SK-N-SH (cell line): ENCODE measurements around the gene CACNA1A. TPM values are rescaled to one million over a fixed set of nuclear protein-coding genes. Genes with fewer than 3 reads are reported as not detected.

Experiments
- CTCF ChIA-PET: fragments of 300-600, 350-600 bp; formaldehyde crosslinking; extraction: SDS; loops from one replicate; lab custom pipeline; 2021; lab: Yijun Ruan, JAX
- POLR2A ChIA-PET: fragments of 350-600 bp; sonication (Branson Sonifier 250); formaldehyde crosslinking; extraction: SDS; loops from one replicate; lab custom pipeline; 2020; ENCODE audit warnings: antibody characterized with exemption, inconsistent platforms; lab: Yijun Ruan, JAX
- DNase-seq: peaks from one replicate; pipeline ENCODE4 v3.0.0; 2012
- H2AFZ ChIP-seq: fragments of 200-600 bp; sonication (generic); 2 replicates; pipeline ENCODE4 v1.8.1; 2016; ENCODE audit warnings: antibody characterized with exemption, mild to moderate bottlenecking, low read depth
- H3F3A ChIP-seq: fragments of 200-600 bp; sonication (generic); replicated peaks from 2 replicates; pipeline ENCODE3; 2016; ENCODE audit warnings: antibody characterized with exemption, mild to moderate bottlenecking; ENCODE audit not compliant: insufficient read depth
- H3K27ac ChIP-seq, 2 experiments: fragments of 200-500 bp in 1 of 2; fragments of 200-600 bp in 1 of 2; sonication (Bioruptor generic) in 1 of 2; sonication (generic), shearing (Covaris generic) in 1 of 2; 2 replicates each; pipeline versions ENCODE4 v1.5.1 to v1.6.1; 2014 to 2016; ENCODE audit warnings: low read depth in 2 of 2, inconsistent platforms in 1 of 2, low read length in 1 of 2, mild to moderate bottlenecking in 1 of 2, mixed read lengths in 1 of 2
- H3K27me3 ChIP-seq: fragments of 200-600 bp; sonication (generic), shearing (Covaris generic); 2 replicates; pipeline ENCODE4 v1.6.1; 2016; ENCODE audit warnings: mixed run types; ENCODE audit not compliant: insufficient read depth
- H3K36me3 ChIP-seq, 2 experiments: fragments of 200-500 bp in 1 of 2; fragments of 200-600 bp in 1 of 2; sonication (Bioruptor generic) in 1 of 2; sonication (generic) in 1 of 2; replicated peaks in 1 of 2; 2 replicates each; pipeline versions ENCODE3 to v1.5.1; 2014 to 2016; ENCODE audit warnings: low read length in 1 of 2, mild to moderate bottlenecking in 1 of 2; ENCODE audit not compliant: insufficient read depth in 2 of 2, control insufficient read depth in 1 of 2
- H3K4me1 ChIP-seq, 2 experiments: fragments of 200-500 bp in 1 of 2; fragments of 200-600 bp in 1 of 2; sonication (Bioruptor generic) in 1 of 2; sonication (generic), shearing (Covaris generic) in 1 of 2; 2 replicates each; pipeline versions ENCODE4 v1.5.1 to v1.6.1; 2014 to 2016; ENCODE audit warnings: low read depth in 1 of 2, low read length in 1 of 2, mixed run types in 1 of 2; ENCODE audit not compliant: insufficient read depth in 2 of 2, control insufficient read depth in 1 of 2
- H3K4me2 ChIP-seq: fragments of 200-600 bp; sonication (generic), shearing (Covaris generic); 2 replicates; pipeline ENCODE4 v1.6.1; 2017; ENCODE audit warnings: mixed run types
- H3K4me3 ChIP-seq, 2 experiments: fragments of 200-500 bp in 1 of 2; fragments of 200-600 bp in 1 of 2; sonication (Bioruptor generic) in 1 of 2; sonication (generic), shearing (Covaris generic) in 1 of 2; 2 replicates each; pipeline versions ENCODE4 v1.5.1 to v1.8.1; 2014 to 2016; ENCODE audit warnings: low read depth in 2 of 2, inconsistent platforms in 1 of 2, low read length in 1 of 2, mild to moderate bottlenecking in 1 of 2, mixed read lengths in 1 of 2, moderate library complexity in 1 of 2
- H3K79me2 ChIP-seq: fragments of 200-600 bp; sonication (generic); 2 replicates; pipeline ENCODE4 v1.8.1; 2017; ENCODE audit warnings: mild to moderate bottlenecking; ENCODE audit not compliant: insufficient read depth
- H3K9ac ChIP-seq: fragments of 200-600 bp; sonication (generic); 2 replicates; pipeline ENCODE4 v1.6.1; 2017; ENCODE audit warnings: mixed run types
- H3K9me2 ChIP-seq: fragments of 200-600 bp; sonication (generic); 2 replicates; pipeline ENCODE4 v1.6.1; 2017; ENCODE audit warnings: mixed run types
- H3K9me3 ChIP-seq: fragments of 200-600 bp; sonication (generic); 2 replicates; pipeline ENCODE4 v1.6.1; 2017; ENCODE audit warnings: mixed run types, mild to moderate bottlenecking, moderate library complexity
- H4K20me1 ChIP-seq: fragments of 200-600 bp; sonication (generic); 2 replicates; pipeline ENCODE4 v1.6.1; 2017; ENCODE audit warnings: mild to moderate bottlenecking, mixed run types; ENCODE audit not compliant: insufficient read depth
- CHD2 ChIP-seq: fragments of 150-350 bp; IDR thresholded peaks from 2 replicates; pipeline ENCODE4 v1.6.1; 2018; ENCODE audit warnings: low read length; ENCODE audit not compliant: partially characterized antibody
- EP300 ChIP-seq, 2 experiments: IDR thresholded peaks; 2 replicates each; pipeline versions ENCODE4 v1.4.0 to v1.6.1; 2012; ENCODE audit warnings: borderline replicate concordance in 1 of 2, low read depth in 1 of 2, low read length in 1 of 2
- EZH2phosphoT487 ChIP-seq: fragments of 200-600 bp; sonication (generic); IDR thresholded peaks from 2 replicates; pipeline ENCODE4 v1.6.1; 2017; ENCODE audit warnings: low read depth, mixed run types, mild to moderate bottlenecking, antibody characterized with exemption, moderate library complexity, borderline replicate concordance
- FOSL2 ChIP-seq: IDR thresholded peaks from 2 replicates; pipeline ENCODE4 v1.4.0; 2012; ENCODE audit warnings: low read depth, mild to moderate bottlenecking, moderate library complexity, borderline replicate concordance
- FOXJ3 ChIP-seq: sonication (generic); formaldehyde crosslinking; IDR thresholded peaks from 2 replicates; pipeline ENCODE4 v1.5.1; 2020; ENCODE audit warnings: mild to moderate bottlenecking, missing genetic modification reagents
- FOXM1 ChIP-seq: IDR thresholded peaks from 2 replicates; pipeline ENCODE4 v1.4.0; 2012; ENCODE audit warnings: low read depth, mild to moderate bottlenecking
- GATA2 ChIP-seq: sonication (generic); formaldehyde crosslinking; IDR thresholded peaks from 2 replicates; pipeline ENCODE4 v1.5.0; 2020; ENCODE audit warnings: mild to moderate bottlenecking, missing genetic modification reagents
- IRF3 ChIP-seq: fragments of 150-350 bp; IDR thresholded peaks from 2 replicates; pipeline ENCODE4 v1.6.1; 2016; ENCODE audit warnings: mild to moderate bottlenecking, low read depth, low read length
- JUND ChIP-seq: IDR thresholded peaks from 2 replicates; pipeline ENCODE4 v1.4.0; 2012
- MEF2A ChIP-seq: IDR thresholded peaks from 2 replicates; pipeline ENCODE4 v1.4.0; 2012; ENCODE audit warnings: low read depth, borderline replicate concordance
- NFIC ChIP-seq: IDR thresholded peaks from 2 replicates; pipeline ENCODE4 v1.4.0; 2012; ENCODE audit warnings: borderline replicate concordance
- POLR2AphosphoS5 ChIP-seq: IDR thresholded peaks from 2 replicates; pipeline ENCODE4 v1.6.1; 2012; ENCODE audit warnings: low read depth, low read length
- RXRA ChIP-seq: IDR thresholded peaks from 2 replicates; pipeline ENCODE4 v1.4.0; 2012; ENCODE audit warnings: low read depth, mild to moderate bottlenecking, borderline replicate concordance
- SIN3A ChIP-seq: IDR thresholded peaks from 2 replicates; pipeline ENCODE4 v1.6.1; 2012; ENCODE audit warnings: low read depth, mild to moderate bottlenecking, low read length, moderate library complexity, borderline replicate concordance
- TAF1 ChIP-seq: IDR thresholded peaks from 2 replicates; pipeline ENCODE4 v1.6.1; 2012; ENCODE audit warnings: low read depth, mild to moderate bottlenecking, low read length, moderate library complexity, borderline replicate concordance
- TCF12 ChIP-seq: IDR thresholded peaks from 2 replicates; pipeline ENCODE4 v1.4.0; 2012
- TEAD4 ChIP-seq: IDR thresholded peaks from 2 replicates; pipeline ENCODE4 v1.4.0; 2012; ENCODE audit warnings: mild to moderate bottlenecking, borderline replicate concordance; ENCODE audit not compliant: insufficient read depth
- USF2 ChIP-seq: fragments of 150-350 bp; IDR thresholded peaks from 2 replicates; pipeline ENCODE4 v1.6.1; 2017; ENCODE audit warnings: antibody characterized with exemption, low read length, low read depth, borderline replicate concordance
- YY1 ChIP-seq: IDR thresholded peaks from 2 replicates; pipeline ENCODE4 v1.4.0; 2012; ENCODE audit warnings: low read depth, mild to moderate bottlenecking
- WGBS: methylation state at CpG from one replicate; pipeline ENCODE4 v1.1.6; 2017; ENCODE audit warnings: low lambda C conversion rate; 5-methylcytosine and 5-hydroxymethylcytosine counted together
- polyA plus RNA-seq, 3 experiments: library from polyadenylated mRNA; depleted of rRNA; stranded (reverse); fragments of >200 nt; gene quantifications; 2 replicates each; pipeline ENCODE4 v1.2.3, GENCODE V29; 2012
- TF ChIP-seq, protein P1 (sequence below): IDR thresholded peaks from 2 replicates; pipeline ENCODE4; 2012

CACNA1A gene
- polyA plus RNA-seq, 1 of the 3 experiments (the other 2 are of a cell fraction): 1.3 TPM

- H4K20me1 ChIP-seq: no peaks in the 10 kb centered on the region
- ChIA-PET POLR2A (no interaction called here), CTCF (interaction anchor here (1.6 kb wide), 1 partner anchor 12 kb away, joined by 3 read pairs; no protein-coding TSS in a partner anchor)
- H3K4me3 ChIP-seq: no peak overlapping the region
- TF ChIP-seq IRF3 (no peak), USF2 (no peak), NFIC (no peak), GATA2 (CRISPR knock-in tag) (no peak), FOXM1 (no peak), EZH2phosphoT487 (no peak), MEF2A (no peak), YY1 (no peak), SIN3A (no peak), TCF12 (no peak), FOXJ3 (CRISPR knock-in tag) (no peak), POLR2AphosphoS5 (no peak), TEAD4 (no peak), CHD2 (no peak), FOSL2 (no peak), JUND (no peak), TAF1 (no peak), EP300 (IDR thresholded peaks at IDR 0.05; ENCODE audit: borderline replicate concordance in 1 of 2, low read depth in 1 of 2, low read length in 1 of 2) (no peak), RXRA (no peak)
- TF ChIP-seq, protein P1, sequence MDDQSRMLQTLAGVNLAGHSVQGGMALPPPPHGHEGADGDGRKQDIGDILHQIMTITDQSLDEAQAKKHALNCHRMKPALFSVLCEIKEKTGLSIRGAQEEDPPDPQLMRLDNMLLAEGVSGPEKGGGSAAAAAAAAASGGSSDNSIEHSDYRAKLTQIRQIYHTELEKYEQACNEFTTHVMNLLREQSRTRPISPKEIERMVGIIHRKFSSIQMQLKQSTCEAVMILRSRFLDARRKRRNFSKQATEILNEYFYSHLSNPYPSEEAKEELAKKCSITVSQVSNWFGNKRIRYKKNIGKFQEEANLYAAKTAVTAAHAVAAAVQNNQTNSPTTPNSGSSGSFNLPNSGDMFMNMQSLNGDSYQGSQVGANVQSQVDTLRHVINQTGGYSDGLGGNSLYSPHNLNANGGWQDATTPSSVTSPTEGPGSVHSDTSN: no peak
- no peaks in the 10 kb centered on the region for H3K4me1 ChIP-seq
- H3K9ac ChIP-seq: no peak overlapping the region
- peaks cover 81% of the 10 kb centered on the region for H3K27me3 ChIP-seq
- no peaks in the 10 kb centered on the region for H3K9me2 ChIP-seq
- H2AFZ ChIP-seq: no peak overlapping the region
- H3K79me2 ChIP-seq: no peaks in the 10 kb centered on the region
- DNase-seq: no peak
- 7% methylated on average over 11 of the region's 11 CpGs for WGBS
- H3F3A ChIP-seq: no peaks in the 10 kb centered on the region
- H3K4me2 ChIP-seq: no peak overlapping the region
- H3K36me3 ChIP-seq: no peaks in the 10 kb centered on the region
- no peaks in the 10 kb centered on the region for H3K9me3 ChIP-seq
- no peak overlapping the region for H3K27ac ChIP-seq
Observed at GRCh38 chr19:13252569-13253335, 253.5 kb downstream of the CACNA1A start.
